NCI-H748 (cell line): ENCODE data around the gene ARFRP1.
"Not testable (repeated sequence)": the region's sequence is repeated elsewhere in the genome, so short reads cannot be mapped to it uniquely, and the experiment has no call there.

Experiments
- DNase-seq: peaks from one replicate; lab custom pipeline; 2025; ENCODE audit not compliant: unreplicated experiment; lab: John Stamatoyannopoulos, UW

The ARFRP1 gene

DNA sequence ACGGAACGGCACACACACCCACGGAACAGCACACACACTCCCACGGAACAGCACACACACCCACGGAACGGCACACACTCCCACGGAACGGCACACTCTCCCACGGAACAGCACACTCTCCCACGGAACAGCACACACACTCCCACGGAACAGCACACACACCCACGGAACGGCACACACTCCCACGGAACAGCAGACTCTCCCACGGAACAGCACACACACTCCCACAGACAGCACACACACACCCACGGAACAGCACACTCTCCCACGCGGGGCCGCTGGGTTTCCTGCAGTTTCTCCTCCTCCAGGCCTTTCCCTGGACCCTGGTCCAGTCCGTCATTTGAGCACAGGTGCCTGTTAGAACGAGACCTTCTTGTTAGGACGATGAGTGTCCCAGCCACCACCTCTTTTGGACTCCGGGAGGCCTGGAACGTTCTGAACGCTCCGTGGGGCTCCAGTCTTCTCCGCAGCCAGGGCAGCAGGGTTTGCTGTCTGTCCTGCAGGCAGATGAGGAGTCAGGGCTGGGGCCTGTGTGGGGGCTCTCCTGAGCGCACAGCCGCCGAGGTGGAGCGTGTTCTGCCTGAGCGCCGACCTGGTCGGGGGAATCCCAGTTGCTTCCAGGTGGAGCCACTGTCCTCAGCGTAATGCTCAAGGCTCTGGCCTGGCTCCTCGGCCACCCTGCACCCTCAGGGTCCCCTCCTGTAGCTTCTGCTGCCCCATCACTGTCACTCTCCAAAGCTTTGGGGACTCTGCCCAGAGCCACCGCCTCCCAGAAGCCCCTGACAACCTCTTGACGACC lies 28.9 kb downstream of the ARFRP1 start:
- DNase-seq = no peak

DNA sequence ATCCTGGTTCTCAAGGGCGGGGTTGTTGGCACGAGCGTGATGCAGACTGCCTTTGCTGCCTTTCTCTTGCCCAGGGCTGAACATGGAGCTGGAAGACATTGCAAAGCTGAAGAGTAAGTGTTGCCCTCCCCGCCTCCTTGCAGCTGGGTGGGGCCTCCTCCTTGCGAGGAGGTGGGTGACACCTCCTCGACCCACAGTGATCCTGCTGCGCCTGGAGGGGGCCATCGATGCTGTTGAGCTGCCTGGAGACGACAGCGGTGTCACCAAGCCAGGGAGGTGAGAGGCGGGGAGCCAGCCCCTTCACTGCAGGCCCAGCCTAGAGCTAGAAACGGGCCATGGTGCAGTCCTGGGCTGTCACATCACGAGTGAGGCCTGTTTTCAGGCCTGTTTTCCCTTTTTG lies 29.7 kb downstream of the ARFRP1 start:
- no peak for DNase-seq

DNA sequence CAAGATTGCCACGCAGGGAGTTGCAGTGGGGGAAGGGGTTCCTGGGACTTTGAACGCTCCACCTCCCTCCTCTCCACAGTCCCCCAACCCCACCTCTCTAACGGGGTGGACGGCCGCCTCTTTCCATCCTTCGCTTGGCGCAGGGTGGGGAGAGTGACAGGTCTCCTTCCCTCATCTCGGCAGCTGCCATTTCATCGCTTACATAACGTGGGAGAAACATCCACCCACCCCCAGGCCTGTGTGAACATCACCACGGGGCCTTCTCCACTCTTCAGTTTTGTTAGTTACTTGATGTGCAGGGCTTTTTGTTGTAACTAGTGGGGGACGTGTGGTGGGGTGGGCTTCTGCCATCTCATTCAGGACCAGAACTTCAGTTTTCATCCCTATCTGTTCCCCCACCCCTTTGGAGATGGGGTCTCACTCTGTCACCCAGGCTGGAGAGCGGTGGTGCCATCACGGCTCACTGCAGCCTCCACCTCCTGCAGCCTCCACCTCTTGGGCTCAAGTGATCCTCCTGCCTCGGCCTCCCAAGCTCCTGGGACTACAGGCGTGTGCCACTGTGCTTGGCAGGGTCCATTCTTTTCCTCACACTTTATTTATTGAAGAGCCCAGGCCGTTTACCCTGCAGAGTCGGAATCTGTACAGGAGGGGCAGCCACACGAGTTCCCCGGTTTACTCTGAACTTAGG lies 32.0 kb downstream of the ARFRP1 start:
- DNase-seq = no peak

DNA sequence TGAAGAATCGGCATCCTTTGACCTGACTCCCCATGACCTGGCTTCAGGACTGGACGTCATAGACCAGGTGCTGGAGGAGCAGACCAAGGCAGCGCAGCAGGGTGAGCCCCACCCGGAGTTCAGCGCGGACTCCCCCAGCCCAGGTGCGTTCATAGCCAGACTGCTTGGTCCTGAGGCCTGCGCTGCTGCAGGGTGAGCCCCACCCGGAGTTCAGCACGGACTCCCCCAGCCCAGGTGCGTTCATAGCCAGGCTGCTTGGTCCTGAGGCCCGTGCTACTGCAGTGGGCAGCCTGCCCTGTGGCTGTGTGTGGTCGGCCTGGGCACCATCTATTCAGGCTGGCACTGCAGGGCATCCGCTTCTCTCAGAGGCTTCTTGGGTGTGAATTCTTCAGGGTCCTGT lies 33.8 kb downstream of the ARFRP1 start:
- no peak for DNase-seq

- DNase-seq = no peak
Observed at GRCh38 chr20:63672666-63673065, 35.1 kb downstream of the ARFRP1 start.

- DNase-seq = not testable (repeated sequence)
Observed at GRCh38 chr20:63671695-63672094, 36.1 kb downstream of the ARFRP1 start.

DNA sequence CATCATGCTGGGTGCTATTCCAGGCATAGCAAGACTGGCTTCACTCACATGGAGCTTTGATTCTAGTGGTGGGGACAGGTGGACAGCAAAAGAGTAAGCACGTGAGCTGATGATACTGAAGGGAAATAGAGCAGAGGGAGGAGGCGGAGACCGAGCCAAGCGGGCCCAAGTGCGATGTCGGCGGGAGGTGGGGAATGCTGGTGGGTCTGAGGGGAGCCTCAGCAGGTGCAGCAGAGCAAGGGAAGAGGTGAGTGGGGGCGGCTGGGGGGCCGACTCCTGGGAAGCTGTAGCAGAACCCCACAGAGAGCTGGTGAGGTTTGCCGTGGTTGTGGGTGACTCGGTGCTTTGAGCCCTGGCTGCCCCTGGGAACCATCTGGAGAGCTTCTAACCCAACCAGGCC lies 39.4 kb downstream of the ARFRP1 start:
- DNase-seq = no peak

DNA sequence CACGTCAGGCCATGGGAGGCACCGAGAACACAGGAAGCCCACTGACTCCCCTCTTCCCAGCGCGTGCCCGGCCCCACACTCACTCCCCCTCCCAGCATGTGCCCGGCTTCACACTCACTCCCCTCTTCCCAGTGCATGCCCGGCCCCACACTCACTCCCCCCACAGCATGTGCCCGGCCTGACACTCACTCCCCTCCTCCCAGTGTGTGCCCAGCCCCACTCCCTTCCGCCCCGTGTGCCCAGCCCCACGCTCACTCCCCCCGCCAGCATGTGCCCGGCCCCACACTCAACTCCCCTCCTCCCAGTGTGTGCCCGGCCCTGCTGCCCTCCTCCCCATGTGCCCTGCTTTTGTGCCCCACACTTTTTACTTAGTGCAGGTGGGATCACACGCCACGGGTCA lies 39.9 kb downstream of the ARFRP1 start:
- DNase-seq = no peak

DNA sequence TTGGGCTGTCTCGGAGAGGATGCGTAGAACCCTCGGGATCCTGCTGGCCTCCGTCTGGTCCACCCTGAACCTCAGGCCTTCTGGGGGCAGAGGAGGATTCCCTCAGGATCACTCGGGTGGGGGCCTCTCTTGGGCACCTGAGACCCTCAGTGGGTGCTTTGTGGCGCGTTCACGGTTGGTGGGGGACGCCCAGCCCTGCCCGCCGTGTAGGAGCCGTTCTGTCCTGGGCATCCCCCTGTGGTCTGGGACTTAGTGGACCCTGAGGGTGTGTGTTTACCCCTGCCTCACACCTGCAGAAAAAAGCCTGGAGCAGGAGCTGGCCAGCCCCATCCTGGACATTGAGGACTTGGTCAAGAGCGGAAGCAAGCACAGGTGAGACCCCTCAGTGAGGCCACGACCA lies 42.1 kb downstream of the ARFRP1 start:
- DNase-seq = no peak

DNA sequence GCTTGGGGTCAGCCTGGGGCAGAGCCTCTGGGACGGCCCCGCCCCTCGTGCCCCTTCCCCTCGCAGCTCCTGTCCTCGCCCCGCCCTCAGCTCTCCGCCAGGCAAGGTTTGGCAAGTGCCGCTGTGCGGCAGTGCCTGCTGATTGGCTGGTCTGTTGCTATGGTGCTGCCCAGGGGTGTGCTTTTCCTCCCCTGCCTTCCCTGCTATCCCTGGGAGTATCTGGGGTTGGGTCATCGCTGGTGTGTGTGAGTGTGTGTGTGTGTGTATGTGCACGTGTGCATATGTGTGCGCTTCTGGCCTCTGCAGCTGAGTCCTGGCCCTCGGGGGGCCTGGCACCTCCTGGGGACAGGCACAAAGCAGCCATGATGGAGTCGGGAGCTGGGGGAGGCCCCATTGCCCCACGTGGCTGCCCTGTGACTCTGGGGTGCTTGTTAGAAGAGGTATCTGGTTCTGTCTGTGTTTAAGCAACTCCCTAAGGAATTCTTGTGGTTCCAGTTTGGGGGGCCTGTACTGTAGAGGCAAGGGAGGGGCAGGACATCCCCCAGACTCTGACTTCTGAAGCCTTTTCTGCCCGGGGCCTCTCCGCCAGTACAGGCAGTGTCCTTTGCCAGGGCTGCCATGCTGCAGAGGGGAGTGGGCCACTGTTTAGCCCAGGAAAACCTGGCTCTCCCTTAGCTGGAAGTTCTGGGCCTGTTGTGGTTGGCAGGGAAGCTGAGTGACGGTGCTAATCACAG lies 42.7 kb downstream of the ARFRP1 start:
- no peak for DNase-seq

DNA sequence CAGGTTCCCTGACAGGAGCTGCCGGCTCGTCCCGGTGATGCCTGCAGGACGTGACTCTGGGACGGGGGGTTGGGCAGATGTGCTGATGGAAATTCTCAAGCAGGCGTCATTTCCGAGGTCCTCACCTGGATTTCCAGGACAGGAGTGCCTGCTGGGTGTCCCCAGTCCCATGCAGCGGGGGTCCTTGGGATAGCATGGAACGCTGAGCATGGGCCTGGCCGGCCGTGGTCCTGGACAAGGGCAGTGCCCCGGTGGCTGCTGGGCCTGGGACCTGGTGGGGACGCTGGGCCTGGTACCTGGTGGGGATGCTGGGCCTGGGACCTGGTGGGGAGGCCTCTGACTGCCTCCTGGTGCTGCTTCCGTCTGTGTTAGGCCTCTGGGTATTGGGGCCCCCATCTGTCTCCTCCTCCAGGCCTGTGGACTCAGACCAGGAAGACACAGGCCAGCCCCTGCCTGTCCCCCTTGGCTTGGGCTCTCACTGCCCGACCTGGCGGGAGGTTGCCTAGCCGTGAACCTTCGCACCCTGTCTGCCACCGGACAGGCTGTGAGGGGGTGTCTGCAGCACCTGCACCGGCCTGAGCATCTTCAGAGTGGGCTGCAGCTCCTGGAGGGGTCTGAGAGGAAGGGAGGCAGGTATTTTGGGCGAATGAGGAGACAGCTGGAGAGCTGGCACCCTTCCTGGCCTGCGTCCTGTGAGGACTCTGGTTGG lies 43.5 kb downstream of the ARFRP1 start:
- no peak for DNase-seq

DNA sequence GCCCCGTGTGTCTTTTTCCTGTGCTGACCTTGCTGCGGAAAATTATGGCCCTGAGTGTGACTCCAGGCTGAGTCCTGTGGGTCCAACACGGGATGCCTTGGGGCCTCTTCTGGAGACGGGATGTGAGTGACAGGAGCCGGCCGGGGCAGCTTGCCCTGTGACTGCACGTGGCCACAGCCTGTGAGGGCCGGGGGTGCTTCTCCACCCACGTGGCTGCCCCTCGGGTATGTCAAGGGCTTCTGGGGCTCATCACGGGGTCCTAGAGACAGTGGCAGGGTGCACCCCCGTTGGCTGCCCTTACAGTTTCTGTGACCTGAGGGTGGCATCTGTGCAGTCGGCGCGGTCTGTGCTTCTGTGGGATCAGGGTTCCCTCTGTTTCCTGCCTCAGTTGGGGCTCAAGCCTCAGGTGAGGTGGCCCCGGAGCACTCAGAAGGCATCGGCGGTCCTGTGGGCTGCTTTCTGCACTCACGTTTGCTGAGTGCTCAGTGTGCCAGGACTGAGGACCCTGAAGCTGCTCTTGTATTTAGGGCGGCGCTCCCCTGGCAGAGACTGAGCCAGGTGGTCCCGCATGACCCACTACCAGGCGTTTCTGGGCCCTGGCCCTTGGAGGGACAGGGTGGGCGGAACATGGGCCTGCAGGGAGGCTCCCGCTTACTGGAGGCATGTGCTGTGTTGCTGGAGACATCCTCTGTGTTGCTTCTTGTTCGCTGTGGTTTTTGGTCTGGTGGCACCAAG lies 44.3 kb downstream of the ARFRP1 start:
- no peak for DNase-seq

- no peak for DNase-seq
Observed at GRCh38 chr20:63662813-63663189, 45.0 kb downstream of the ARFRP1 start.

DNA sequence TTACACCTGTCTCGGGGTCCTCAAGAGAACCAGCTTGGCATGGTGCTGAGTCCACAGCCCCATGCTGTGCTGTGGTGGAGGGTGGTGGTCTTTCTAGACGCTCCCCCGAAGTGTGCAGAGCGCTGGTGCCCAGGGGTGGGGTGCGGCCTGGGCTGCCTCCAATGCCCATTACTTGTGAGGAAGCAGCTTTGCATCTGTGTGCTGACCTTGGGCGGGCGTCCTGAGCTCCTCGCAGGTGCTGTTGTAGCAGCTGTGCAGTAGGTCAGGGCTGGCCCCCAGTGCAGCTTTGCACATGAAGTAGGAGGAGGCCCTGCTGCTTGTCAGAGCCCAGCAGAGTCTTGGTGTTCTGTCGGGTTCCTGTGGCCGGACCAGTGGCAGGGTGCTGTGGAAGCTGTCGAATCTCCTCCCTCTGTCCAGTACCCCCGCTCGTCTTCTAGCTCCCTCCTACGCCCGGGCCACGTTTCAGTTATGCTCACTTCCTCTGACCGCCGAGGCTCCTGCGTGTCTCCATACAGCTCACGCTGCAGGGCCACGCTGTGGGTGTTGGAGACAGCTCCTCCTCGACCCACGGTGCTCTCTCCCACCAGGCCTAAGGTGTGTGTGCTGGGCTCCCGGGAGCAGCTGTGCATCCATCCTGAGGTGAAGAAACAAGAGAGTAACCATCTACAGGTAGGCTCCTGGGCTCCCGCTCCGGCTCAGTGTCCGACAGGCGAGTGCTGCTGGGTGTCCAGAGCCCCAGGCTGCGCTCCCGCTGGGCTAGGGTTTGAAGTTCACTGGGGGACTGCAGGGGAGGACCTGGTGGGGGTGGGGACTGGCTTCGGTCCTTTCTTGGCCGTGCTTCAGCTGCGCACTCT lies 45.6 kb downstream of the ARFRP1 start:
- no peak for DNase-seq

- DNase-seq = no peak
Observed at GRCh38 chr20:63661108-63661507, 46.7 kb downstream of the ARFRP1 start.

DNA sequence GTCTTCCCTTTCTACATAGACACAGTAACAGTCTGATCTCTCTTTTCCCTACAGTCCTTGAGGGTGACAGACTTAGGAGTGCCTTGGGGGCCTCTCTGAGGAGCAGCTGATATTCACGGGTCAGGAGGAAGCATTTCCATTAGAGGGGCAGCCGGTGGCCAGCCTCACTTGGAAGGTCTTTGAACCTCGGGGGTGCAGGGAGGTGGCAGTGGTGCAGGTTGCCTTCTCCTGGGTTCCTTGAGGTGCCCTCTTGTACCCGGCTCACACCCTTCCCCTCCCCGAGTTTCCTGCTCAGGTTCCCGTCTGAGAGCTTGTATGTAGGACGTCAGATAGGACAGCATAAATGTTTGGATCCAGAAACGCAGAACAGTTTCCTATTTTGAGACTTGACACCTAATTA lies 47.2 kb downstream of the ARFRP1 start:
- no peak for DNase-seq

DNA sequence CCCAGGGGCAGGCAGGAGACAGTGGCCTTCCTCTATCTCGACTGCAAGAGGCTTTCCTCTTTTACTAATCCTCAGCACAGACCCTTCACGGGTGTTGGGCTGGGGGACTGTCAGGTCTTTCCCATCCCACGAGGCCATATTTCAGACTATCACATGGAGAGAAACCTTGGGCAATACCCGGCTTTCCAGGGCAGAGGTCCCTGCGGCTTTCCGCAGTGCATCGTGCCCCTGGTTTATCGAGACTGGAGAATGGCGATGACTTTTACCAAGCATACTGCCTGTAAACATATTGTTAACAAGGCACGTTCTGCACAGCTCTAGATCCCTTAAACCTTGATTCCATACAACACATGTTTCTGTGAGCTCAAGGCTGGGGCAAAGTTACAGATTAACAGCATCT lies 47.6 kb downstream of the ARFRP1 start:
- not testable (repeated sequence) for DNase-seq

DNA sequence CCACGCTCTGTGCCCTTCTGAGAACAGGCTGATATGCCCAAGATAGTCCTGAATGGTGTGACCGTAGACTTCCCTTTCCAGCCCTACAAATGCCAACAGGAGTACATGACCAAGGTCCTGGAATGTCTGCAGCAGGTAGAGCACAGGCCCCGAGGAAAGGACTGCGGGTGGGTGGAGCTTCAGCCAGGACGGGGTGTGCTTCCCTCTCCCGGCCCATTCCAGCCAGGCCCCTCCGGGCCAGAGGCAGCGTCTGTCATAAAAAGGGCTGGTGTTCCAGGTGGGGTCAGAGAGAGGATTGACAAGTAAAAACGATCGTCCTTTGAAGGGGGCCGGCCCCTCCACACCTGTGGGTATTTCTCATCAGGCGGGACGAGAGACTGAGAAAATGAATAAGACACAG lies 48.4 kb downstream of the ARFRP1 start:
- DNase-seq = no peak

DNA sequence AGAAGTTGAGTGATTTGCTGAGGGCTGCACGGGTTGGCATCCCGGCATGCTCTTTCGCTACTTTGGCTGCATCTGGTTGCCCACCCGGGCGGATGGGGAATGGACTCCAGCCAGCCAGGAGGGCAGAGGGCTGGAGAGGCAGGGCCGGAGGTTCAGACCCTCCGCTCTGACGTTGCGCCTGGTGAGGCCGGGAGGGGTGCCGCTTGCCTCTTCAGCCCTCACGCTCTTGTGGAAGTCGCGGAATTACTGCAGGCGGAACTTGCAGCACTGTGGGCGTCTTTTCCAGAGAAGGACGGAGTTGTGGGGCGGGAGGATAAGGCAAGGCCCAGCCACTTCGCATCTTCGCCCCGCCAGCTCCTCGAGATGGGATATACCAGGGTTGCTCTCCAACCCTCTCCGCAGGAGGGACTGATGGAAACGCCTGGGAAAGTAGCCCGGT lies 49.0 kb downstream of the ARFRP1 start:
- no peak for DNase-seq
